Vagina (tissue), 2 donors: ENCODE measurements around the gene CMTM1. TPM values are rescaled to one million over a fixed set of nuclear protein-coding genes. Genes with fewer than 3 reads are reported as not detected.
A peak's percentile ranks its signal among the peaks of the same experiment; 100 is the strongest.

ENCODE experiments used
- DNase-seq, 2 donors: peaks; one replicate each; pipeline ENCODE4 v3.0.0-alpha.2; 2017; ENCODE audit errors: extremely low spot score in 2 of 2
- H3K27ac ChIP-seq: fragments of 200-600 bp; sonication (generic); one replicate; pipeline ENCODE4 v1.5.1; 2019
- H3K27me3 ChIP-seq: fragments of 200-600 bp; sonication (generic); one replicate; pipeline ENCODE4 v1.5.1; 2019
- H3K36me3 ChIP-seq, 2 donors: fragments of 200-600 bp; sonication (generic); one replicate each; pipeline ENCODE4 v1.5.1; 2017 to 2019
- H3K4me1 ChIP-seq: fragments of 200-600 bp; sonication (generic); one replicate; pipeline ENCODE4 v1.5.1; 2019
- H3K4me3 ChIP-seq, 2 donors: fragments of 200-600 bp; sonication (generic); 1 replicate in 1 of 2; 2 replicates in 1 of 2; pipeline ENCODE4 v1.5.1; 2016 to 2019
- H3K9me3 ChIP-seq: fragments of 200-600 bp; sonication (generic); one replicate; pipeline ENCODE4 v1.5.1; 2019
- POLR2A ChIP-seq, 2 donors: fragments of 450-650 bp; IDR thresholded peaks; one replicate each; pipeline ENCODE4 v1.6.1; 2017; ENCODE audit warnings: antibody characterized with exemption in 2 of 2, mild to moderate bottlenecking in 2 of 2, moderate library complexity in 2 of 2
- POLR2AphosphoS5 ChIP-seq, 2 donors: sonication (generic); formaldehyde crosslinking; IDR thresholded peaks; one replicate each; pipeline ENCODE4 v1.9.0; 2017; ENCODE audit warnings: antibody characterized with exemption in 2 of 2, mild to moderate bottlenecking in 2 of 2, low read depth in 1 of 2; ENCODE audit not compliant: insufficient read depth in 1 of 2
- intact Hi-C: fragments of 100-400 bp; cut with DNase I; formaldehyde crosslinking; loops from one replicate; pipeline ENCODE4 v1.15.1; 2023
- total RNA-seq: library from RNA; depleted of rRNA; stranded (reverse); fragments of >200 nt; gene quantifications from one replicate; pipeline ENCODE4 v1.2.3, GENCODE V29; 2016
- TF ChIP-seq, protein P1 (sequence below), 3 experiments: fragments of 450-650 bp in 2 of 3; fragments of 200-600 bp in 1 of 3; sonication (generic) in 1 of 3; IDR thresholded peaks; one replicate each; pipeline ENCODE4 v1.5.1; 2017 to 2019; ENCODE audit warnings: antibody characterized with exemption in 3 of 3, mild to moderate bottlenecking in 2 of 3, moderate library complexity in 2 of 3

Gene CMTM1
- total RNA-seq, 1 donor from 2014 or later = not detected

DNA sequence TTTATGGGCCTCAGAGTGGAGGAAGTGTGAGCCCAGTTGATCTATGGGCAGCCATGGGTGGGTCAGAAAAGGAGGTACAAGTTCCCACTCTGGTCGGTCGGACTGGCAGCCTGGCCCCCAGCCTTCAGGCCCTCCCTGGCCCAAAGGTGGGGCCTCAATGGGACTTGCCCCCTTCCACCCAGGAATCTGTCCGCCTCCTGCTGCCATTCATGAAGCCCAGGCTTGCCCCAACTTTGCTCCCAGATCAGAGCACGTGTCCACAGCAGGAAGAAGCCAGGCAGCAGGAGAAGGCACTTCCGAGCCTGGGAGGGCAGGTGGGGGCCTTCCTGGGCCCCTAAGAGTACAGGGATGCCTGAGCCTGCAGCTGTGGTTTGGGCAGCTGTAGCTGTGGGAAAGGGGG is 35.2 kb downstream of the CMTM1 start:
- Histone ChIP-seq H3K4me1 (peaks cover 28% of the 10 kb centered on the region), H3K27ac (no peak overlapping the region), H3K36me3 (no peaks in the 10 kb centered on the region), H3K4me3 (no peak overlapping the region), H3K9me3 (no peaks in the 10 kb centered on the region), H3K27me3 (no peaks in the 10 kb centered on the region)
- TF ChIP-seq, protein P1, sequence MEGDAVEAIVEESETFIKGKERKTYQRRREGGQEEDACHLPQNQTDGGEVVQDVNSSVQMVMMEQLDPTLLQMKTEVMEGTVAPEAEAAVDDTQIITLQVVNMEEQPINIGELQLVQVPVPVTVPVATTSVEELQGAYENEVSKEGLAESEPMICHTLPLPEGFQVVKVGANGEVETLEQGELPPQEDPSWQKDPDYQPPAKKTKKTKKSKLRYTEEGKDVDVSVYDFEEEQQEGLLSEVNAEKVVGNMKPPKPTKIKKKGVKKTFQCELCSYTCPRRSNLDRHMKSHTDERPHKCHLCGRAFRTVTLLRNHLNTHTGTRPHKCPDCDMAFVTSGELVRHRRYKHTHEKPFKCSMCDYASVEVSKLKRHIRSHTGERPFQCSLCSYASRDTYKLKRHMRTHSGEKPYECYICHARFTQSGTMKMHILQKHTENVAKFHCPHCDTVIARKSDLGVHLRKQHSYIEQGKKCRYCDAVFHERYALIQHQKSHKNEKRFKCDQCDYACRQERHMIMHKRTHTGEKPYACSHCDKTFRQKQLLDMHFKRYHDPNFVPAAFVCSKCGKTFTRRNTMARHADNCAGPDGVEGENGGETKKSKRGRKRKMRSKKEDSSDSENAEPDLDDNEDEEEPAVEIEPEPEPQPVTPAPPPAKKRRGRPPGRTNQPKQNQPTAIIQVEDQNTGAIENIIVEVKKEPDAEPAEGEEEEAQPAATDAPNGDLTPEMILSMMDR (IDR thresholded peaks at IDR 0.05) = no peak
- no peak for TF ChIP-seq POLR2AphosphoS5 (IDR thresholded peaks at IDR 0.05; ENCODE audit: insufficient read depth in 1 of 2, low read depth in 1 of 2)
- TF ChIP-seq POLR2A (IDR thresholded peaks at IDR 0.05) = no peak
- DNase-seq = no peak
- intact Hi-C loops = loop anchor here (5.0 to 10.0 kb wide), 3 partner anchors 77 to 194 kb away; no protein-coding TSS in a partner anchor

DNA sequence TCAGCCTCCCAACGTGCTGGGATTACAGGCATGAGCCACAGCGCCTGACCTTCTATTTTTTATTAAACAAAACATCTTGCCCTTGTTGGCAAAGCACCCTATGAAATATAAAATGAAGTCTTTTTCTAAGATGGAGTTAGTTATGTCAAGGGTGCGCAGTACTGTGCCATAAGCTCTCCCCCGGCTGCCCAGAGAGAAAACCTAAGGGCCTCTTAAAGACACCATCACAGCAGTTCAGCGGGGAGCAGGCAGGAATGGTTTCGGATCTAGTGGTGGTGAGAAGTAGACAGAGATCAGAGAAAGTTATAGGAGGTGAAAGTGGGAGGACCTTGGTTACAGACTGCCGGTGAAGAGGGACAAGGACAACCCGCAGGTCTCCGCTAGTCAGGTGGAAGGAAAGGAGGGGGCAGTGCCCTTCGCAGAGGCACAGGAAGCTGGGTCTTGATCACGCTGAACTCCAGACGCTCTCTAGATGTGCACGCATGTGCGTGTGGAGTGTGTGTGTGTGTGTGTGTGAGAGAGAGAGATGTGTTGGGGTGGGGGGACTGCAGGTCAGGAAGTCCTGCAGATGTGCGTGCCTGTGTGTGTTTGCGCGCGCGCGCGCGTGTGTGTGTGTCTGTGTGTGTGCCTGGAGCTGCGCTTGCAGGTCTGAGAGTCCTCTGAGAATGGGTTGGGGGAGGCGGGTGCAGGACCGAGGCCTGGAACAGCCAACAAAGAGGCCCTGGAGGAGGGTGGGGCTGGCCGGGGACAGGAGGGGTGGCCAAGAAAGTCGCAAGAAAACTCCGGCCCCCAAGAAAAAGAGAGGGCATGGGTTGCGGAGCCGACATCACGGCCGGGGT is 37.5 kb downstream of the CMTM1 start:
- no peak for DNase-seq
- no peak for TF ChIP-seq POLR2A (IDR thresholded peaks at IDR 0.05)
- peak in 1 of 2 donors; percentile 44 for TF ChIP-seq POLR2AphosphoS5 (IDR thresholded peaks at IDR 0.05; ENCODE audit: insufficient read depth in 1 of 2, low read depth in 1 of 2)
- Histone ChIP-seq H3K4me3 (peak overlapping the region; percentile 83 to 94), H3K4me1 (peaks cover 42% of the 10 kb centered on the region), H3K9me3 (no peaks in the 10 kb centered on the region), H3K27me3 (no peaks in the 10 kb centered on the region), H3K27ac (peak overlapping the region; percentile 95), H3K36me3 (no peaks in the 10 kb centered on the region)
- intact Hi-C loops = loop anchor here (5.0 to 10.0 kb wide), 3 partner anchors 79 to 196 kb away; no protein-coding TSS in a partner anchor

DNA sequence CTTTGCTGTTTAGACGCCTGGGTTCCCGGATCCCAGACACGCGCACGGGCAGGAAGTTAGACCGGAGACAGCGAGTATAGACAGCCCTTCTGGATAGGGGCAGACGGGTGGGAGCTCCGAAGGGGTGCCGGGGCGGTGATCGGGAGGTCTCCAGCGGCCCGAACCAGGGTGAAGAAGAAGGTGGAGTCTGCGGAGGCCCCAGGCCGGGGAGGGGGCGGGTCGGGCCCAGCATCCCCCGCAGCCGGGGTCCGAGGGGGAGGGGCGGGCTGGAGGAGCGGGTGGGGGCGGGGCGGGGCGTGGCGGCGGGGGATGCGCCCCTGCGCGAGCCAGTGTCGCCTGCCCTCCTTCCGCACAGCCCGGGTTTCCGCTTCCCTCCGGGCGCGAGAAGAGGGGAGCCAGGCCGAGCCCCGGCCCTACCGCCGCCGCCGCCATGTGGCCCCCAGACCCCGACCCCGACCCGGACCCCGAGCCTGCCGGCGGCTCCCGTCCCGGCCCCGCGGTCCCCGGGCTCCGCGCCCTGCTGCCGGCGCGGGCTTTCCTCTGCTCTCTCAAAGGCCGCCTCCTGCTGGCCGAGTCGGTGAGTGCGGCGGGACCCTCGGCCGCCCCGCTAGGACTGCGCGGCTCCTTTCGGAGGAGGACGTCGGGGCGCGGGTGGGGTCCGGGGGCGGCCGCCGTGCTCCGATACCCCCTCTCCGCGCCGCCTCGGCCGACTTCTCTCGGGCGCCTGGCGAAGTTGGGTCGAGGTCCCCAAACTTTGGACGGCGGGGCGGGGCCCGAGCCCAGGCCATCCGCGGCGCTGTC is 38.3 kb downstream of the CMTM1 start, which contains the start of gene CMTM3:
CMTM3 (plus strand) TSS at position 329 of the 801 bp plus-strand sequence; CDS start at position 431, 102 bp downstream.
- Histone ChIP-seq H3K27me3 (no peaks in the 10 kb centered on the region), H3K27ac (peak within 1 kb of the TSS; percentile 95), H3K4me3 (peak within 1 kb of the TSS; percentile 83 to 94), H3K4me1 (peaks cover 49% of the 10 kb centered on the region), H3K9me3 (no peaks in the 10 kb centered on the region), H3K36me3 (peaks cover 0 to 5% of the 10 kb centered on the region in 2 donors)
- intact Hi-C loops = loop anchor here (5.0 to 10.0 kb wide), 3 partner anchors 80 to 197 kb away; no protein-coding TSS in a partner anchor
- TF ChIP-seq, protein P1 (IDR thresholded peaks at IDR 0.05) = peak; percentile 43 to 87 (median 69)
- no peak for TF ChIP-seq POLR2A (IDR thresholded peaks at IDR 0.05)
- no peak for DNase-seq

GRCh38 chr16:66605177-66605978 is 39.1 kb downstream of the CMTM1 start:
- Histone ChIP-seq H3K9me3 (no peaks in the 10 kb centered on the region), H3K27ac (peak overlapping the region; percentile 95), H3K36me3 (peaks cover 0 to 12% of the 10 kb centered on the region in 2 donors), H3K4me3 (peak overlapping the region; percentile 83 to 94), H3K27me3 (no peaks in the 10 kb centered on the region), H3K4me1 (peaks cover 49% of the 10 kb centered on the region)
- intact Hi-C loops = loop anchor here (10.0 kb wide), 2 partner anchors 81 to 121 kb away; no protein-coding TSS in a partner anchor
- DNase-seq = no peak
- TF ChIP-seq POLR2A (IDR thresholded peaks at IDR 0.05) (no peak), POLR2AphosphoS5 (IDR thresholded peaks at IDR 0.05; ENCODE audit: insufficient read depth in 1 of 2, low read depth in 1 of 2) (no peak)
- TF ChIP-seq, protein P1 (IDR thresholded peaks at IDR 0.05) = no peak
